Natural killer cell (primary cell): Measurements from ENCODE around the gene CST7. TPM values are rescaled to one million over a fixed set of nuclear protein-coding genes. Genes with fewer than 3 reads are reported as not detected.
A peak's percentile ranks its signal among the peaks of the same experiment; 100 is the strongest.

ENCODE experiments used
- ATAC-seq, 3 donors: fragments of 150-1000 bp in 2 of 3; fragments of 200-7000 bp in 1 of 3; cut with Tn5 transposase; 1 replicate in 1 of 3; 2 replicates in 2 of 3; pipeline ENCODE4 v1.10.0; 2021; ENCODE audit warnings: mild to moderate bottlenecking in 2 of 3, moderate library complexity in 2 of 3
- DNase-seq, 2 donors: peaks; one replicate each; pipeline versions ENCODE4 v3.0.0 to v3.0.0-alpha.2; 2013 to 2021; ENCODE audit warnings: mixed read lengths in 1 of 2
- H3K27ac ChIP-seq: one replicate; pipeline ENCODE4 v1.5.1; 2013; ENCODE audit warnings: mild to moderate bottlenecking, low read length
- H3K27me3 ChIP-seq: one replicate; pipeline ENCODE4 v1.6.1; 2013; ENCODE audit warnings: low read length; ENCODE audit not compliant: control insufficient read depth, insufficient read depth
- H3K36me3 ChIP-seq: one replicate; pipeline ENCODE4 v1.6.1; 2013; ENCODE audit warnings: low read length; ENCODE audit not compliant: control insufficient read depth, insufficient read depth
- H3K4me1 ChIP-seq: one replicate; pipeline ENCODE4 v1.6.1; 2013; ENCODE audit warnings: low read length; ENCODE audit not compliant: control insufficient read depth, insufficient read depth
- H3K4me3 ChIP-seq: one replicate; pipeline ENCODE4 v1.5.1; 2013; ENCODE audit warnings: low read length
- H3K9me3 ChIP-seq: one replicate; pipeline ENCODE4 v1.6.1; 2013; ENCODE audit warnings: low read length; ENCODE audit not compliant: control insufficient read depth, insufficient read depth
- H3K27ac Mint-ChIP-seq, 2 donors: one replicate each; pipeline ENCODE4 v1.8.0; 2022; ENCODE audit warnings: mild to moderate bottlenecking in 2 of 2, mixed read lengths in 2 of 2, moderate library complexity in 1 of 2
- H3K27me3 Mint-ChIP-seq, 2 donors: one replicate each; pipeline ENCODE4 v1.8.0; 2022; ENCODE audit warnings: low read depth in 2 of 2, mixed read lengths in 2 of 2
- H3K36me3 Mint-ChIP-seq: one replicate; pipeline ENCODE4 v1.8.0; 2022; ENCODE audit warnings: mixed read lengths
- H3K4me1 Mint-ChIP-seq, 2 donors: one replicate each; pipeline ENCODE4 v1.8.0; 2022; ENCODE audit warnings: mixed read lengths in 2 of 2
- H3K4me3 Mint-ChIP-seq: one replicate; pipeline ENCODE4 v1.8.0; 2022; ENCODE audit warnings: mild to moderate bottlenecking, moderate library complexity, mixed read lengths
- H3K9me3 Mint-ChIP-seq, 2 donors: one replicate each; pipeline ENCODE4 v1.8.0; 2022; ENCODE audit warnings: mixed read lengths in 2 of 2
- CTCF ChIP-seq: fragments of 200-600 bp; IDR thresholded peaks from one replicate; pipeline ENCODE4 v1.8.0; 2022; ENCODE audit warnings: antibody characterized with exemption
- WGBS: methylation state at CpG from one replicate; pipeline ENCODE4 v1.1.7; 2013; ENCODE audit warnings: missing lambda C conversion rate; ENCODE audit not compliant: insufficient coverage; 5-methylcytosine and 5-hydroxymethylcytosine counted together
- intact Hi-C: fragments of 100-400 bp; cut with micrococcal nuclease; formaldehyde crosslinking; loops from one replicate; pipeline ENCODE4 v1.14.2; 2022
- total RNA-seq, 4 donors: library from RNA; stranded (reverse); fragments of 120-200 nt in 1 of 4; gene quantifications; one replicate each; pipeline versions ENCODE4 v1.2.3 to v1.2.4, GENCODE V29; 2013 to 2022

CST7 gene
- total RNA-seq, 3 donors from 2014 or later (not counting 1 experiment from before 2014, with no cell fraction given) = 590 to 700 (median 619) TPM

- ATAC-seq = peak in 1 of 3 donors; percentile 19
- no peak overlapping the region for H3K4me3 ChIP-seq
- peaks cover 69 to 81% of the 10 kb centered on the region in 2 donors for H3K4me1 Mint-ChIP-seq
- peaks cover 82% of the 10 kb centered on the region for H3K36me3 ChIP-seq
- peaks cover 55% of the 10 kb centered on the region for H3K36me3 Mint-ChIP-seq
- intact Hi-C loops = no loop called here
- H3K27me3 ChIP-seq = no peaks in the 10 kb centered on the region
- H3K27ac ChIP-seq = no peak overlapping the region
- peak in 1 of 2 donors; percentile 7 for DNase-seq
- H3K4me3 Mint-ChIP-seq = no peak overlapping the region
- WGBS = 97% methylated on average over 2 of the region's 2 CpGs
- TF ChIP-seq CTCF = no peak
- H3K27me3 Mint-ChIP-seq = no peaks in the 10 kb centered on the region
- H3K9me3 Mint-ChIP-seq = no peaks in the 10 kb centered on the region
- H3K27ac Mint-ChIP-seq = no peak overlapping the region
- H3K9me3 ChIP-seq = no peaks in the 10 kb centered on the region
- peaks cover 31% of the 10 kb centered on the region for H3K4me1 ChIP-seq
Observed at GRCh38 chr20:24972341-24972740, 23.3 kb downstream of the CST7 start.

GRCh38 chr20:24977336-24977735, 28.3 kb downstream of the CST7 start:
- WGBS = 93% methylated on average over 1 of the region's 1 CpG
- peak overlapping the region; percentile 89 to 94 for H3K27ac Mint-ChIP-seq
- H3K4me3 Mint-ChIP-seq = peak overlapping the region; percentile 75
- H3K27me3 ChIP-seq = no peaks in the 10 kb centered on the region
- H3K9me3 Mint-ChIP-seq = no peaks in the 10 kb centered on the region
- TF ChIP-seq CTCF = no peak
- no peak for ATAC-seq
- peaks cover 64% of the 10 kb centered on the region for H3K36me3 ChIP-seq
- no peak for DNase-seq
- peak overlapping the region; percentile 32 for H3K27ac ChIP-seq
- H3K9me3 ChIP-seq = peaks cover 3% of the 10 kb centered on the region
- H3K4me3 ChIP-seq = no peak overlapping the region
- intact Hi-C loops = no loop called here
- peaks cover 94% of the 10 kb centered on the region in 2 donors for H3K4me1 Mint-ChIP-seq
- no peaks in the 10 kb centered on the region for H3K27me3 Mint-ChIP-seq
- peaks cover 50% of the 10 kb centered on the region for H3K36me3 Mint-ChIP-seq
- H3K4me1 ChIP-seq = peaks cover 40% of the 10 kb centered on the region

GRCh38 chr20:24977797-24978196, 28.7 kb downstream of the CST7 start:
- no peak for TF ChIP-seq CTCF
- 90% methylated on average over 3 of the region's 3 CpGs for WGBS
- H3K27me3 ChIP-seq = no peaks in the 10 kb centered on the region
- no peak overlapping the region for H3K27ac ChIP-seq
- peaks cover 3% of the 10 kb centered on the region for H3K9me3 ChIP-seq
- peaks cover 98 to 99% of the 10 kb centered on the region in 2 donors for H3K4me1 Mint-ChIP-seq
- peak overlapping the region; percentile 75 for H3K4me3 Mint-ChIP-seq
- H3K9me3 Mint-ChIP-seq = no peaks in the 10 kb centered on the region
- H3K4me1 ChIP-seq = peaks cover 44% of the 10 kb centered on the region
- H3K36me3 Mint-ChIP-seq = peaks cover 50% of the 10 kb centered on the region
- peak overlapping the region; percentile 89 to 94 for H3K27ac Mint-ChIP-seq
- no peak for DNase-seq
- intact Hi-C loops = no loop called here
- peaks cover 60% of the 10 kb centered on the region for H3K36me3 ChIP-seq
- H3K27me3 Mint-ChIP-seq = no peaks in the 10 kb centered on the region
- no peak for ATAC-seq
- H3K4me3 ChIP-seq = no peak overlapping the region

GRCh38 chr20:24978513-24978912, 29.4 kb downstream of the CST7 start:
- no peaks in the 10 kb centered on the region for H3K27me3 Mint-ChIP-seq
- no peak for ATAC-seq
- peaks cover 45% of the 10 kb centered on the region for H3K4me1 ChIP-seq
- H3K4me3 ChIP-seq = no peak overlapping the region
- 85% methylated on average over 8 of the region's 8 CpGs for WGBS
- intact Hi-C loops = no loop called here
- H3K4me1 Mint-ChIP-seq = peaks cover 98 to 100% of the 10 kb centered on the region in 2 donors
- no peaks in the 10 kb centered on the region for H3K9me3 Mint-ChIP-seq
- peaks cover 51% of the 10 kb centered on the region for H3K36me3 Mint-ChIP-seq
- peak overlapping the region; percentile 89 to 94 for H3K27ac Mint-ChIP-seq
- no peak for DNase-seq
- peaks cover 3% of the 10 kb centered on the region for H3K9me3 ChIP-seq
- H3K27me3 ChIP-seq = no peaks in the 10 kb centered on the region
- H3K27ac ChIP-seq = no peak overlapping the region
- H3K4me3 Mint-ChIP-seq = peak overlapping the region; percentile 28
- TF ChIP-seq CTCF = no peak
- H3K36me3 ChIP-seq = peaks cover 60% of the 10 kb centered on the region
